ENCODE measurements around the gene LRRC8E. TPM values are rescaled to one million over a fixed set of nuclear protein-coding genes. Genes with fewer than 3 reads are reported as not detected.
A peak's percentile ranks its signal among the peaks of the same experiment; 100 is the strongest.

The LRRC8E gene
- total RNA-seq, 5 donors from 2014 or later (not counting 1 experiment from before 2014, with no cell fraction given): 0.06 TPM; not detected in 4

DNA sequence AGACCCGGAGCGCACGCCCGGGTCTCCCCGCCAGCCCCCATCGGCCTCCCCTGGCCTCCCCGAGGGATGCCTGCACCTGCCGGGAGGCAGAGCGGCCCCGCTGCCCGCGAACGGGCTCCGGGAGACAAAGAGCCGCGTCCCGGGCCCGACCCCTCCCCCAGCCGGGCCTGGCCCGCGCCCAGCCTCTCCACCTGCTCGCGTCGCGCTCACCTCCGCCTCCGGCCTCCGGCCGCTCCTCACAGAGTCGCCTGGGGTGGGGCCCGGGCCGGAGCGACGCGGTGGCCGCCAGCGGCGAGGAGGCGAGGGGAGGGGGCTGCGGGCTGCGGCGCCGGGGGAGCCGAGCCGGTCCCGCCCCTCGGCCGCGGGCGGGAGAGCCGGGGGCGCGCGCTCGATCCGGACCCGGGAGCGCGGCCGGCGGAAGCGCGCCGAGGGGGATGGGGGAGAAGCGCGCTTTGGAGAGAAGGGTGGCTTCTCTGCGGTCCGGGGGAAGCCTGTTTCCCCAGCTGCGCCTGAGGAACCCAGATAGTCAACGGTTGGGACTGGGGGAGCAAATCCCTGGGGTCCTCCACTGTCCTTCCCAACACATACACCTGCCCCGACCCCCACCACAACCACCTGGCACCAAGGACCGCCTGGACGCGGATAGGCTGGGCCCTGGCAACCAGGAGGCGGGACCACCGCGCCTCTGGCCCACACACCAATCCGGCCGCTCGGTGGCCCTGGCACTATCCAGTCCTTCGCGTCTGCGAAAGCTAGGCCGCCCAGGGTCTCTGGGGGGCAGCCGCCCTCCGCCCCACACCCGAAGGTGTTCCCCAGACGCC lies 14.0 kb upstream of the LRRC8E start, which contains the start of gene PRR36:
Gene PRR36 (minus strand): TSS at position 315 of the 821 bp plus-strand sequence. CDS start 701 bp downstream, outside the sequence.
- 5% methylated on average over 57 of the region's 88 CpGs for WGBS (ENCODE audit: insufficient coverage)
- Histone ChIP-seq H3K27me3 (replicated peaks in 1 of 2; ENCODE audit: control insufficient read depth in 2 of 2, extremely low read depth in 1 of 2, insufficient read depth in 2 of 2, low read length in 1 of 2) (peaks cover 0 to 49% of the 10 kb centered on the region in 2 experiments), H3K9me3 (no peaks in the 10 kb centered on the region), H3K4me1 (ENCODE audit: control insufficient read depth in 1 of 2, extremely low read depth in 1 of 2, insufficient read depth in 2 of 2, low read length in 2 of 2) (peaks cover 2 to 50% of the 10 kb centered on the region in 2 experiments), H3K27ac (ENCODE audit: low read length) (no peak within 1 kb of the TSS), H3K4me3 (ENCODE audit: control insufficient read depth in 1 of 2, extremely low read depth in 1 of 2, low read length in 1 of 2) (peak within 1 kb of the TSS; percentile 17 to 64), H3K36me3 (ENCODE audit: control insufficient read depth in 2 of 2, extremely low read depth in 1 of 2, insufficient read depth in 1 of 2, low read length in 1 of 2) (no peaks in the 10 kb centered on the region)
- Mint-ChIP-seq H3K4me1 (peaks cover 26 to 29% (median 26%) of the 10 kb centered on the region in 3 donors), H3K9me3 (no peaks in the 10 kb centered on the region), H3K4me3 (peak within 1 kb of the TSS; percentile 62 to 72 (median 68)), H3K27ac (no peak within 1 kb of the TSS), H3K36me3 (no peaks in the 10 kb centered on the region), H3K27me3 (peaks cover 13 to 19% of the 10 kb centered on the region in 2 donors)
- DNase-seq: peak in 1 of 35 experiments; percentile 23
- ChIA-PET POLR2A (no interaction called here), CTCF (no interaction called here)
- ATAC-seq (replicated peaks in 1 of 4): no peak

DNA sequence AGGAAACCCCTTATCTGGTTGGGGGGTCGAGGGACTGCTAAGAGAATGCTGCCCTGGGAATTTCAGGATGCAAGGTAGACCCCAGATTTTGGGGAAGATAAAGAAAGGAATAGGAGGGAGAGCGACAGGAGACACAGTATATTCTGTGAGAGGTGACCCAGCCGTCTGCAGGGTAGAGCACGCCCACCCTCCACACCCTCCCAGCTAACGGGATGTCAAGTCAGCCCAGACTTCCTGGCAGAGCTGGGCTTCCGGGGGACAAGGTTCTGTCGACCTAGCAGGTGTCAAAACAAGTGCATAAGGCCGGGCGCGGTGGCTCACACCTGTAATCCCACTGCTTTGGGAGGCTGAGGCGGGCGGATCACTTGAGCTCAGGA lies 13.4 kb upstream of the LRRC8E start:
- H3K4me1 ChIP-seq (ENCODE audit: control insufficient read depth in 1 of 2, extremely low read depth in 1 of 2, insufficient read depth in 2 of 2, low read length in 2 of 2): peaks cover 2 to 46% of the 10 kb centered on the region in 2 experiments
- no peak overlapping the region for H3K27ac ChIP-seq (ENCODE audit: low read length)
- H3K4me3 ChIP-seq (ENCODE audit: control insufficient read depth in 1 of 2, extremely low read depth in 1 of 2, low read length in 1 of 2): peak overlapping the region; percentile 17 to 64
- no peak overlapping the region for H3K27ac Mint-ChIP-seq
- DNase-seq (no peak), ATAC-seq (replicated peaks in 1 of 4) (peak in 1 of 4 experiments; percentile 24)
- 44% methylated on average over 8 of the region's 12 CpGs for WGBS (ENCODE audit: insufficient coverage)
- H3K9me3 Mint-ChIP-seq: no peaks in the 10 kb centered on the region
- ChIA-PET CTCF (no interaction called here), POLR2A (interaction anchor here in 1 of 2 donors (0.6 kb wide), 1 partner anchor 378 kb away, joined by 6 read pairs; no protein-coding TSS in a partner anchor)
- H3K36me3 ChIP-seq (ENCODE audit: control insufficient read depth in 2 of 2, extremely low read depth in 1 of 2, insufficient read depth in 1 of 2, low read length in 1 of 2): no peaks in the 10 kb centered on the region
- peaks cover 23 to 28% (median 26%) of the 10 kb centered on the region in 3 donors for H3K4me1 Mint-ChIP-seq
- H3K4me3 Mint-ChIP-seq: peak overlapping the region; percentile 29 to 67 (median 50)
- H3K9me3 ChIP-seq: no peaks in the 10 kb centered on the region
- H3K36me3 Mint-ChIP-seq: no peaks in the 10 kb centered on the region
- peaks cover 0 to 51% of the 10 kb centered on the region in 2 experiments for H3K27me3 ChIP-seq (replicated peaks in 1 of 2; ENCODE audit: control insufficient read depth in 2 of 2, extremely low read depth in 1 of 2, insufficient read depth in 2 of 2, low read length in 1 of 2)
- peaks cover 13 to 19% of the 10 kb centered on the region in 2 donors for H3K27me3 Mint-ChIP-seq

DNA sequence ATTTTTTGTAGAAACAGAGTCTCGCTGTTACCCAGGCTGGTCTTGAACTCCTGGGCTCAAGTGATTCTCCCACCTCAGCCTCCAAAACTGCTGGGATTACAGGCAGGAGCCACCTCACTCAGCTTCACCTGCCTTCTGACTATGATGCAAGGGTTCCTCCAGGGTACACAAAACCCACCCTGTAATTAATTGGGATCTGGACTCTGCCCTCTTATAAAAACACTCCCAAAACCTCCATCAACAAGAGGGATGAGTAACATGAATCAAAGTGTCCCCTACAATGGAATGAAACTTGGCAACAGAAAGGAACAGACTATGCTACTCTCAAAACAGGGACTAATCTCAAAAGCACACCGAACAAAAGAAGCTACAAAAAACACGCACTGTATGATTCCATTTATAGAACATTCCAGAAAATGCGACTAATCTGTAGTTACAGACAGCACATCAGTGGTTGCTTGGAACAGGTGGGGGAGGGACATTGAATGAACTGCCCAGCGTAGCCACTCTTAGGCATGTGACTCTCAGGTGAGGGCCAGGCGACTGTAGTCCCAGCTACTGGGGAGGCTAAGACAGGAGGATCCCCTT lies 11.0 kb upstream of the LRRC8E start:
- ChIA-PET CTCF (interaction anchor here in 1 of 2 donors (0.6 kb wide), 1 partner anchor 258 kb away, joined by 3 read pairs; no protein-coding TSS in a partner anchor), POLR2A (no interaction called here)
- no peaks in the 10 kb centered on the region for H3K36me3 ChIP-seq (ENCODE audit: control insufficient read depth in 2 of 2, extremely low read depth in 1 of 2, insufficient read depth in 1 of 2, low read length in 1 of 2)
- peaks cover 2 to 23% of the 10 kb centered on the region in 2 experiments for H3K4me1 ChIP-seq (ENCODE audit: control insufficient read depth in 1 of 2, extremely low read depth in 1 of 2, insufficient read depth in 2 of 2, low read length in 2 of 2)
- Mint-ChIP-seq H3K36me3 (no peaks in the 10 kb centered on the region), H3K4me1 (peaks cover 0 to 13% (median 12%) of the 10 kb centered on the region in 3 donors), H3K27me3 (peaks cover 3 to 12% of the 10 kb centered on the region in 2 donors), H3K27ac (no peak overlapping the region), H3K9me3 (no peaks in the 10 kb centered on the region), H3K4me3 (peak overlapping the region in 1 of 3 donors; percentile 1)
- peaks cover 0 to 33% of the 10 kb centered on the region in 2 experiments for H3K27me3 ChIP-seq (replicated peaks in 1 of 2; ENCODE audit: control insufficient read depth in 2 of 2, extremely low read depth in 1 of 2, insufficient read depth in 2 of 2, low read length in 1 of 2)
- DNase-seq: no peak
- H3K27ac ChIP-seq (ENCODE audit: low read length): no peak overlapping the region
- ATAC-seq (replicated peaks in 1 of 4): no peak
- WGBS (ENCODE audit: insufficient coverage): 97% methylated on average over 5 of the region's 6 CpGs
- no peak overlapping the region for H3K4me3 ChIP-seq (ENCODE audit: control insufficient read depth in 1 of 2, extremely low read depth in 1 of 2, low read length in 1 of 2)
- no peaks in the 10 kb centered on the region for H3K9me3 ChIP-seq

DNA sequence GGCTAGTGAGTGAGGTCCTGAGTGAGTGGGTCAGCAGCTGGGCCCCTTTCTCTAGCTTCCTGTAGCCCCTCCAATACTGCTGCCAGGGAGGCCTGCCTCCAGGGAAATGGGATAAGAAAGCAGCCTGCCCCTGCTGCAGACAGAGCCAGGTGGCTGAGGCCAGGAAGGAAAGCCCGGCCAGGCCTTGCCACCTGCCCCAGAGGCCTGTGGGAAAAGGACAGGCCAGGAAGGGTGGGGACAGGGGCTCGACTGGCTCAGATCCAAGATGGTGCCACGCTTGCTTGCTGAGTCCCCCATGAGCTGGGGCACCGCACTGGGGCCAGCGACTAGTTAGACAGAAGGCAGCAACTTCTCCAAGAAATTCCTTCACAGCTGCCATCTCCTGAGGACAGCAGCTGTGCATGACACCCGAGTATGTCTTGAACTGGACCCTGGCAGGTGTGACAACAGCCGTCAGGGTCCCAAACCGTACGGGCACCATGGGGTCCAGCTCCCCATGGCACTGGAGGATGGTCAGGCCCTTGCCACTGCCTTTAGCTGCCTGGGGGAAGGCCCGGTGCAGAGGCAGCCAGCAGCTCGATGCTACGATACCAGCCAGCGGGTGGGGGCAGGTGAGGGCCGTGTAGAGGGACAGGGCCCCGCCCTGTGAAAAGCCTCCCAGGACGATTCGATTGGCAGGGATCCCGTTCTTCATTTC lies 9.1 kb upstream of the LRRC8E start:
- WGBS (ENCODE audit: insufficient coverage): 86% methylated on average over 10 of the region's 18 CpGs
- Mint-ChIP-seq H3K36me3 (no peaks in the 10 kb centered on the region), H3K4me3 (no peak overlapping the region), H3K27ac (no peak overlapping the region), H3K4me1 (peaks cover 0 to 7% (median 4%) of the 10 kb centered on the region in 3 donors), H3K9me3 (no peaks in the 10 kb centered on the region), H3K27me3 (peaks cover 0 to 3% of the 10 kb centered on the region in 2 donors)
- ATAC-seq (replicated peaks in 1 of 4) (no peak), DNase-seq (no peak)
- Histone ChIP-seq H3K27me3 (replicated peaks in 1 of 2; ENCODE audit: control insufficient read depth in 2 of 2, extremely low read depth in 1 of 2, insufficient read depth in 2 of 2, low read length in 1 of 2) (peaks cover 0 to 16% of the 10 kb centered on the region in 2 experiments), H3K9me3 (no peaks in the 10 kb centered on the region), H3K4me3 (ENCODE audit: control insufficient read depth in 1 of 2, extremely low read depth in 1 of 2, low read length in 1 of 2) (no peak overlapping the region), H3K36me3 (ENCODE audit: control insufficient read depth in 2 of 2, extremely low read depth in 1 of 2, insufficient read depth in 1 of 2, low read length in 1 of 2) (no peaks in the 10 kb centered on the region), H3K4me1 (ENCODE audit: control insufficient read depth in 1 of 2, extremely low read depth in 1 of 2, insufficient read depth in 2 of 2, low read length in 2 of 2) (peaks cover 2 to 8% of the 10 kb centered on the region in 2 experiments), H3K27ac (ENCODE audit: low read length) (no peak overlapping the region)
- POLR2A ChIA-PET: no interaction called here
- CTCF ChIA-PET: no interaction called here

DNA sequence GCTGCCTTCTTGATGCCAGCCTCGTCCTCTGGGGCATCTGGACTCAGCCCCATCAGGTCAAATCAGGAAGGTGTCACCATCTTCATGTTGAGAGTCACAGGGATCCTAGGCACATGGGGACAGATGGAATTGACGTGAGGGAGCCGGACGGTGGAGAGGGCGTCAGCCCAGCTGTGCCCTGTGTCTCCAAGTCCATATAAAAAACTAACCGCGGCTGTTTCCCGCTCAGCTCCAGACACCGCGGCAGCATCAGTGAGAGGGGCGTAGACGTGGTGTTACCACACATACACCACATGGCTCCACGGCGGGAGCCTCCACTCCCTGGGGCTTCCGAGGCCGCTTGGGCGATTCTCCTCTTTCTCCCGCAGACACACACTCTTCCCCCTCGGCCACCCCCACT lies 8.5 kb upstream of the LRRC8E start:
- Mint-ChIP-seq H3K27ac (no peak overlapping the region), H3K27me3 (peaks cover 0 to 3% of the 10 kb centered on the region in 2 donors), H3K36me3 (no peaks in the 10 kb centered on the region), H3K9me3 (no peaks in the 10 kb centered on the region), H3K4me3 (no peak overlapping the region), H3K4me1 (peaks cover 0 to 3% (median under 1%) of the 10 kb centered on the region in 3 donors)
- peaks cover 0 to 10% of the 10 kb centered on the region in 2 experiments for H3K27me3 ChIP-seq (replicated peaks in 1 of 2; ENCODE audit: control insufficient read depth in 2 of 2, extremely low read depth in 1 of 2, insufficient read depth in 2 of 2, low read length in 1 of 2)
- H3K4me3 ChIP-seq (ENCODE audit: control insufficient read depth in 1 of 2, extremely low read depth in 1 of 2, low read length in 1 of 2): no peak overlapping the region
- no peak for ATAC-seq (replicated peaks in 1 of 4)
- CTCF ChIA-PET: no interaction called here
- H3K4me1 ChIP-seq (ENCODE audit: control insufficient read depth in 1 of 2, extremely low read depth in 1 of 2, insufficient read depth in 2 of 2, low read length in 2 of 2): peaks cover 1 to 2% of the 10 kb centered on the region in 2 experiments
- no peak for DNase-seq
- H3K27ac ChIP-seq (ENCODE audit: low read length): no peak overlapping the region
- POLR2A ChIA-PET: no interaction called here
- H3K9me3 ChIP-seq: no peaks in the 10 kb centered on the region
- WGBS (ENCODE audit: insufficient coverage): 96% methylated on average over 9 of the region's 19 CpGs
- H3K36me3 ChIP-seq (ENCODE audit: control insufficient read depth in 2 of 2, extremely low read depth in 1 of 2, insufficient read depth in 1 of 2, low read length in 1 of 2): no peaks in the 10 kb centered on the region

DNA sequence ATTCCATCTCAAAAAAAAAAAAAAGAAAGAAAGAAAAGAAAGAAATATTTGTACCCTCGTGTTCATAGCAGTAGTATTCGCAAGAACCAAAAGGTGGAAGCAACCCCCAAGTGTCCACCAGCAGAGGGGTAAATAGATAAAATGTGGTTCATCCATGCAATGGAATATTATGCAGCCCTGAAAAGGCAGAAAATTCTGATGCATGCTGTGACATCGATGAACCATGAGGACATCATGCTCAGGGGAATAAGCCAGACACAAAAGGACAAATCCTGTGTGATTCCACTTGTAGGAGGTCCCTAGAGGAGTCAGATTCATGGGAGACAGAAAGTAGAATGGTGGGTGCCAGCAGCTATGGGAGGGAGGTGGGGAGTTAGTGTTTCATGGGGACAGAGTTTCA lies 6.4 kb upstream of the LRRC8E start:
- no peak overlapping the region for H3K27ac ChIP-seq (ENCODE audit: low read length)
- no peak for DNase-seq
- POLR2A ChIA-PET: no interaction called here
- no peaks in the 10 kb centered on the region for H3K9me3 ChIP-seq
- no peaks in the 10 kb centered on the region for H3K4me1 ChIP-seq (ENCODE audit: control insufficient read depth in 1 of 2, extremely low read depth in 1 of 2, insufficient read depth in 2 of 2, low read length in 2 of 2)
- Mint-ChIP-seq H3K4me1 (no peaks in the 10 kb centered on the region), H3K36me3 (no peaks in the 10 kb centered on the region), H3K4me3 (no peak overlapping the region), H3K9me3 (no peaks in the 10 kb centered on the region), H3K27ac (no peak overlapping the region), H3K27me3 (peaks cover 0 to 4% of the 10 kb centered on the region in 2 donors)
- CTCF ChIA-PET: interaction anchor here in 1 of 2 donors (0.7 kb wide), 1 partner anchor 21 kb away, joined by 5 read pairs; no protein-coding TSS in a partner anchor
- H3K36me3 ChIP-seq (ENCODE audit: control insufficient read depth in 2 of 2, extremely low read depth in 1 of 2, insufficient read depth in 1 of 2, low read length in 1 of 2): no peaks in the 10 kb centered on the region
- H3K27me3 ChIP-seq (replicated peaks in 1 of 2; ENCODE audit: control insufficient read depth in 2 of 2, extremely low read depth in 1 of 2, insufficient read depth in 2 of 2, low read length in 1 of 2): peaks cover 0 to 15% of the 10 kb centered on the region in 2 experiments
- 87% methylated on average over 1 of the region's 3 CpGs for WGBS (ENCODE audit: insufficient coverage)
- no peak overlapping the region for H3K4me3 ChIP-seq (ENCODE audit: control insufficient read depth in 1 of 2, extremely low read depth in 1 of 2, low read length in 1 of 2)
- no peak for ATAC-seq (replicated peaks in 1 of 4)

Measured in T-cell (primary cell).